Stimulated activated CD8-positive, alpha-beta memory T cell treated with anti-CD3 and anti-CD28 coated beads, Interleukin-4, amount 100 ng/mL, for 24 hours (primary cell): ENCODE data around the gene KRTAP19-4.
"Not testable (repeated sequence)": the region's sequence is repeated elsewhere in the genome, so short reads cannot be mapped to it uniquely, and the experiment has no call there.

Experiments used
- DNase-seq: peaks from one replicate; pipeline ENCODE4 v3.0.0-alpha.2; 2020; ENCODE audit warnings: low read depth

Gene KRTAP19-4, protein sequence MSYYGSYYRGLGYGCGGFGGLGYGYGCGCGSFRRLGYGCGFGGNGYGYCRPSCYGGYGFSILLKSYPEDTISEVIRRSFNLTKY

DNA sequence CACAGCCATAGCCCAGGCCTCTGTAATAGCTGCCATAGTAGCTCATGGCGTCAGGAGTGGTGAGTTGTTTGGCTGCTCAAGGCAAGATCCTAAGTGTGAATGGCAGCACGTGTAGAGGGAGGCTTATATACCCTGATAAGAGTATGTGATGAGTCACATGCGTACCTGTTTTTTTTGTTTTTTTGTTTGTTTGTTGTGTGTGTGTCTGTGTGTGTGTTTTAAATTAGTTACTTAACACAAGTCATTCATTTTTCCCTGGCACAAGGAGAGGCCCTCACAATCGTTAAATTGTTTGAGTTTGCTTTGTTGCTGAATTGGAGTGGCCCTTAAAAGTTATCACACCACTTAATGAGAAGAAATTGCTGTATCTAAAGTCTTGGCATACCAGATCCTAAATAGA lies at the start of gene KRTAP19-4:
Gene KRTAP19-4, minus strand, starts transcription at position 101 of the 400 bp plus-strand sequence. Its CDS starts 55 bp downstream, at position 46.
- no peak for DNase-seq

DNA sequence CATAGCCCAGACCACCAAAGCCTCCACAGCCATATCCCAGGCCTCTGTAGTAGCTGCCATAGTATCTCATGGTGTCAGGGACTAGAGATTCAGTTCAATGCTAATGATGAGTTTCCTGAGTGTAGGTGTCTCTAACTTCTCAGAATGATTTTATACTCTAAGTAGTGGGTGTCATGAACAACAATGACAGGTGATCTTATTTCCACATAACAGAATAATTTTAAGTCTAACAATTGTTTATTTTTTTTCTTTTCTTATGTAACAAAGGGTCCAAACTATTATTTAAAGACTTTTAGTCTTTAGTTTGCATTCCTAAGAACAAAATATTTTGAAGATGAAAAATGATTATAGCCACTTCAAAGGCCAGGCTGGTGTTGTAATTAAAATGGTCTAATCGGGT lies 44.8 kb upstream of the KRTAP19-4 start, which contains the start of gene KRTAP19-6:
Gene KRTAP19-6, minus strand, starts transcription at position 101 of the 400 bp plus-strand sequence. Its CDS starts 31 bp downstream, at position 70.
- no peak for DNase-seq

DNA sequence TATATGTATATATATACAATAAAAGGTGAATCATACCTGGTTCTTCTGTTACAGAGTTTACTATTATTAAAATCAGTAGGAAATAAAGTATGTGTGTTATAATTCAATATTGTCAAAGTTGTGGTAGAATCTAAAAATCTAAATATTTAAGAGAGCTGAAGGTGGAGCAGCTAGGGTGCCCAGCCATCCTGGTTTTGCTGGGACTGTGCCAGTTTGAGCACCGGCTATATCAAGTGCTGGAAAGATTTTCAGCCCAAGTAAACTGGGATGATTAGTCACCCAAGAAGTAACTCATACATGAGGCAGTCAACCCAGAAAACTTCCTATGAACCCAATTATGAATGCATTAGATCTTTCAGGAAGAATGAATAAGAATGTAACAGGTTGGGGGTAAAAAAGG lies 21.9 kb upstream of the KRTAP19-4 start:
- no peak for DNase-seq

DNA sequence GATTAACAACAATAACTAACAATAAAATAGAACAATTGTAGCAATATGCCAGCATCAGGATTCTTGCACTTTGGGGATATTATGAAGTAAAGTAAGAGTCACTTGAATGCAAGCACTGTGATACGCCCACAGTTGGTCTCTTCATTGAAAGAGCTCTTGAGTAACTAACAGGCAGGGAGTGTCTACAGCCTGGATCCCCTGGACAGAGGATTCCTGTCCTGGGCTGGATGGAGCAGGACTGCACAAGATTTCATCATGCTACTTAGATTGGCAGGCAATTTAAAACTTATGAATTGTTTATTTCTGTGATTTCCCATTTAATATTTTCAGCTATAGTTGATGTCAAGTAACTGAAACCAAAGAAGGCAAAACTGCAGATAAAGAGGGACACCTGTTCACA lies 18.7 kb upstream of the KRTAP19-4 start:
- no peak for DNase-seq

DNA sequence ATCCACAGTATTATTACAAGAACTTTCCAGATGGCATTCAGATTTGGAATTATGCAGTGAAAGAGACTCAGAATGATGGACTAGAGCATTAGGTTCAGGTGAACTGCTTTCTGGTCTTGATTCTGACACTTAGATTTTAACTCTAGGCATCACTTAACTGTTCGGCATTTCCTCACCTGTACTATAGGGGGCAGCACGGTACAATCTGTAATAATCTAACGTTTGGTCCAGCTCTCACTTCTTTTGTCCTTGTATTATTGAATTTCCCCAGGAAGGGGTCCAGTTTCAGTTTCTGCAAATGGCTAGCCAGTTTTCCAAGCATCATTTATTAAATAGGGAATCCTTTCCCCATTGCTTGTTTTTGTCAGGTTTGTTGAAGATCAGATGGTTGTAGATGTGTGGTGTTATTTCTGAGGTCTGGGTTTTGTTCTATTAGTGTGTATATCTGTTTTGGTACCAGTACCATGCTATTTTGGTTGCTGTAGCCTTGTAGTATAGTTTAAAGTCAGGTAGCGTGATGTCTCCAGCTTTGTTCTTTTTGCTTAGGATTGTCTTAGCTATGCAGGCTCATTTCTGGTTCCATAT lies 8.7 kb upstream of the KRTAP19-4 start:
- DNase-seq, result not testable (repeated sequence)

DNA sequence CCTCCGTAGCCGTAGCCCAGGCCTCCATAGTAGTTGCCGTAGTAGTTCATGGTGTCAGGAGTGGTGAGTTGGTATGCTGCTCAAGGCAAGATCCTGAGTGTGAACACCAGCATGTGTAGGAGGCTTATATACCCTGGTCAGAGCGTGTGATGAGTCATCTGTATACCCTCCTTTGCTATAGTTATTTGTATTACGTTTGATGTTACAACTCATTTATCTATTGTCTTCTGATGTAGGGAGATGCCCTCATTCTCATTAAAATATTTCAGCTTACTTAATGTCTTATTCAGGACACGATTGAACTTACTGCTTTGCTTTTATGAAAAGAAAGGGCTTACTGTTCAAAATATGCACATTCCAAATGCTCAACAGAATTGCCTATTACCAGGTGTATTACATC lies 5.1 kb upstream of the KRTAP19-4 start, which contains the start of gene KRTAP19-5:
Gene KRTAP19-5, minus strand, starts transcription at position 101 of the 400 bp plus-strand sequence. Its CDS starts 51 bp downstream, at position 50.
- DNase-seq, result no peak

DNA sequence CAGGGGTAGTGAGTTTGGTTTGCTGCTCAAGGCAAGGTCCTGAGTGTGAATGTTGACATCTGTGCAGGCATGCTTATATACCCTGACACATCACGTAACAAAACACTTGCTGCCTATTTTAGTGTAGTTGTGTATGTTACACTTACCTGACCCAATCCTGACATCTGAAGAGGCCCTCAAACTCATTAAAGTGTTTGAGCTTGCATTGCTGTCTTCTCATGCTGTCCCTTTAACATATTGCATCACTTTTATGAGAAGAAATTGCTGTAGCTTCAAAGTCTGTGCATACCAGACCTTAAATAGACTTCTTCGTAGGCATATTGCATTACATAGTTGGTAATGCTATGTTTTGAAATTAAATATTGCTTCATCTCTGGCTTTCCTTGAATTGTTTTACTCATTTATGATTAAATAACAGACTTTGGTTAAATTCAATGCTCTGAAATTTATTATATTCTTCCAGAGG lies 5.0 kb downstream of the KRTAP19-4 start, which contains the start of gene KRTAP19-3:
Gene KRTAP19-3, minus strand, starts transcription at position 51 of the 466 bp plus-strand sequence. CDS start 56 bp downstream, outside the sequence.
- DNase-seq, result no peak

DNA sequence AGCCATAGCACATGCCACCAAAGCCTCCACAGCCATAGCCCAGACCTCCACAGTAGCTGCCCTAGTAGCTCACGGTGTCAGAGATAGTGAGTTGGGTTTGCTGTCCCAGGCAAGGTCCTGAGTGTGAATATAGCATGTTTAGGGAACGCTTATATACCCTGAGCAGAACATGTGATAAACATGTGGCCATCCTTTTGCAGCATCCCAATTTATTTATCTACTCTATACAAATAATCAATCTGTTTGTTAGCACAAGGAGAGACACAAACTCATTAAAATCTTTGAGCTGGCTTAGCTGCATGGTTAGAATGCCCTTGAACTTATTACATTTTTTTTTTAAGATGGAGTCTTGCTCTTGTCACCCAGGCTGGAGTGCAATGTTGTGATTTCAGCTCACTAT lies 9.6 kb downstream of the KRTAP19-4 start, which contains the start of gene KRTAP19-2:
Gene KRTAP19-2, minus strand, starts transcription at position 101 of the 400 bp plus-strand sequence. Its CDS starts 88 bp downstream, at position 13.
- DNase-seq, result no peak

DNA sequence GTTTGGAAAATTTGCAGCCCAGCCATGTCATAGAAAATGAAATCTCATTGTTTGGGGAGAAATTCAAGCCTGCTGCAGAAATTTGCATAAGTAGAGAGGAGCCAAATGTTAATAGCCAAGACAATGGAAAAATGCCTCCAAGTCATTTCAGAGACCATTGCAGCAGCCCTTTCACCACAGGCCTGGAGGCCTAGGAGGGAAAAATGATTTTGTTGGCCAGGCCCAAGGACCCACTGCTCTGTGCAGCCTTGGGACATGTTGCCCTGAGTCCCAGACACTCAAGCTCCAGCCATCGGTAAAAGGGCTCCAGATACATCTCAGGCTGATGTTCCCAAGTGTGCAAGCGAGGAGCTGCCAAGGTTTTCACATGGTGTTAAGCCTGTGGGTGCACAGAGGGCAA lies 10.8 kb downstream of the KRTAP19-4 start:
- DNase-seq, result no peak

DNA sequence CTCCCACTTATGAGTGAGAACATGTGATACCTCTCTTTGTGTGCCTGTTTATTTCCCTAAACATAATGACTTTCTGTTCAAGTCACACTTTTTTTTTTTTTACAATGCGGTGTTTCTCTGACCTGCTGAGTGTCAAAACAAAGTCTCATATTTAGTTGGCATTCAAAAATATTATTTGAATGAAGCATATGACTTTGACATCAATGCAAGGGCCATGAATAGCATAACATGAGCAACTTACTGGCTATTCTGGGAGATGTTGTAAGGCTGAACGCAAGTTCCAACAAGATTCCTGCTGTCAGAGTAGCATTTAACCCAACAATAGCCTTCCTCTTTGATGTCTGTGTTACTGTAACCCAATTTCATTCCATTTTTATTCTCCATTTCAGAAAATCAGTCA lies 14.8 kb downstream of the KRTAP19-4 start:
- DNase-seq, result no peak

DNA sequence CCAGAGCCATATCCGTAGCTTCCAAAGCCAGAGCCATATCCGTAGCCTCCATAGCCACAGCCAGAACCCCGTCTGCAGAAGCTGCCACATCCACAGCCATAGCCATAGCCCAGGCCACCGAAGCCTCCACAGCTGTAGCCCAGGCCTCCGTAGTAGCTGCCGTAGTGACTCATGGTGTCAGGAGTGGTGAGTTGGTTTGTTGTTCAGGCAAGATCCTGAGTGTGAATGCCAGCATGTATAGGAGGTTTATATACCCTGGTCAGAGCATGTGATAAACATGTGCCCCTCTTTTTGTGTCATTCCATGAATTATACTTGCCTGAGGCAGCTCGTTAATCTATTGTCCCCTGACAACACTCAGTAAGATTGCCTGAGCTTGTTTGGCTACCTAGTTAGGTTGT lies 16.8 kb downstream of the KRTAP19-4 start, which contains the start of gene KRTAP19-1:
Gene KRTAP19-1, minus strand, starts transcription at position 223 of the 400 bp plus-strand sequence. Its CDS starts 50 bp downstream, at position 173.
- DNase-seq, result no peak

DNA sequence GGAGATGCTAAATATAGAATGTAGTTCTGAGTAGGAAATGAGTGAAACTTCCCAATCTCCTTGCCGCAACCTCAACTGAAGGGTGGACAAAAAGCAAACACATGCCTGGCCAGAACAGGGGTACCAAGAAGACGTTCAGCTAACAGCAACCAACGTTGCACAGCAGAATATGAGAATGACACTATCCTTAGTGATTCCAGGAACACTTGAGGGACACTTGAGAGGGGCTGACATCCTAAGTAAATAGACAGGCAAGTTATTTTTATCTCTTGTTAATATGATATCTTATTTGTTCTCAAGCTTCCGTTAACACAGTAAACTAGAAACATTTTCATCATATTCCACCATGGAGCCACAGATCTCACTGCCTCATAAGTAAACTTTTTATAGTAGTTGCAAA lies 17.7 kb downstream of the KRTAP19-4 start:
- DNase-seq, result no peak

DNA sequence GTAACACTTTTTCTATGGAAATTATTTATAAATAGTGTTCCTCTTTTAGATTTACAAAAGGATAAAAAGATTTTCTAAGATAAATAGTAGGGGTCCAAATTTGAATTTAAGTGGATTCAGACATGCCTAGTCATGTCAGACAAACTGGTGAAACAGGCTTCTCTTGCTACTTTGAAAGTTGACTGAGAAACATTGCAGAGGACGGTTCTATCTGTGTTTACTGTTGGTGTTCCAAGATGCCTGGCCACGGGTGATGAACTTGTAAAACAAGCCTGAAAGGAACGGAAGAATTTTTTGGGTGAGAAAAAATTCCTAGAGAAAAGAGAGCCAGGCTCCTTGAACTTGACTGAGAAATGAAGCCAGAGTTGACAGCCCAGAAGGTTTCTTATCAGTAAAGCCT lies 19.0 kb downstream of the KRTAP19-4 start:
- no peak for DNase-seq

DNA sequence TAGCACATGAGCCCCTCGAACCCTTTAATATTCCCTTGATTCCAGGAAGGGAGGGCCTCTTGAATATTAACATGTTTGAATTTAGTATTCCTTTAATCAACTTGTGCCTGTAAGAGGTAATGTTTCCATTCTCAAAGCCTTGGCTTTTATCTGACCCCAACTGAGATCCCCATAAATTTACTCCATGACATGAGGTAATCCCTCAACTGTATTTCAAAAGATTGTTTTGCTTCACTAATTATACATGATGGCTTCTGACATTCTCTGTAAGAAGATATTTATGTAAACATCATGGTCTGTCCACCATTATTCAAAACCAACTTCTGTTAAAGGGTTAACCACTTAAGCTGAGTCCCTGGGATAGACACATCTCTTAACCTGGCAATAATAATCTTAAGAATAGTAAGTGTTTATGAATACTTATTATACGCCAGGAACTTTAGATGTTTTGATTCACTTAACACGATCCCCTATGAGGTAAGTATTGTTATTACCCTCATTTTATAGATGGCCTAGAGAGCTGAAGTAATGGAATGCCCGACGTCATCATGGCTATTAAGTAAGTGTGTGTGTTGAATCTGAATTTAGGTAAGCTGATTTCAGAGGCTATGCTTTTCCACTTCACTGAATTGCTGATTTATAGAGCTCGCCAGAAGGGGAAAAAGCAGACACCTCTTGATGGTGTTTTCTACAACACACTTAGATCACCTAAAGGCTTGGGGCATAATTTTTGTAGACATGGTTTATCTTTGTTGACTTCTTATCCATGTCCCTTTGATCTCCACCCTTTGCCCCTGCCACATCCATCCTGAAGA lies 27.9 kb downstream of the KRTAP19-4 start:
- no peak for DNase-seq

DNA sequence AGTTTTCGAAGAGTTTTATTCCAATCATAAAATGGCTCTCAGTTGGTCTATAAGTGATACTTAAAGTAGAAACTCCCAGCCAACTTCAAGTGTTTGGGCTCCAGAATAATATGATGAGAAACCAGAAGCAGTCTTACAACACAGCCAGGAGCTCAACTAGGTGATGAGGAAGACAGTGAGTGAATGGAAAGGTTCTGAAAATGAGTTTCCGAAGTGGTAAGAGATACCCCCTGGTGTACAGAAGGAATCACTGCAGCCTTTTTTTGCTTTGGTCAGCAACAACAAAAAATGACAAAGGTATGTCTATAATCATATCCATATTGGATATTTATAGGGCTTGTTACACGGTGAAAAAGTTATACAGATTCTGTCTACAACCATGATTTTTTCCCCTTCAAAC lies 33.3 kb downstream of the KRTAP19-4 start:
- DNase-seq, result no peak

DNA sequence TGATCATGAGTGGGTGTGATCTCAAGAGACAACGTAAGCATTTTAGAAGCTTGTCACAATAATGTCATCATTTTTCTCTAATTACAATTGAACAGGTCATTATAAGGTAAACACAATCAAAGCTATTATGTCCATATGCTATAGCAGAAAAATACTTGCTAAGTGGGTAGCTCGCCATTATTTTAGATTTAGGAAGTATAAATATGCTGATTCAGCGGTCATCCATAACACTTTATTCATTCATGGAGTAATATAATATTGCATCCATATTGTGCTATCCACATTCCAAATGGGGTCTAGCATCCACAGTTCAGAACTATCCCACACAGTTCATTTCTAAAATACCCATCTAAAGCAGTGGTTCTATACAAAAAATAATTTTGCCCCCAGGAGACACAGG lies 48.5 kb downstream of the KRTAP19-4 start:
- no peak for DNase-seq

DNA sequence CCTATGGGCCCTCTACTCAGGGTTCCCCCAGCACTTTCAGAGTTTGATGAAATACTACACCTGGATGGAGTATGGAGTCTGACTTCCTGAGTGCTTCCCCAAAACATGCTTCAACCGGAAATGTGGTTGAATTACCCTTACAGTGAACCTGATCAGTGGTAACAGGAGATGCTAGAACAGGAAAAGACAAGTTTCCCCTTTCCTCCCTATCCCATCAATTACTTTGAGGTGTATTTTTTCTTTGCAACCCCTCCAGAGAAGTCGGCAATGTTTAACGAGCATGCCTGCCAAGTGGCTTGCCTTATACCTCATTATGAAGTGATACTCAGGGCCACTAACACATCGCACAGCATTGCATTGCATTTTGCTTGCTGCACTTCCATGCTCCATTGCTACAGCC lies 49.9 kb downstream of the KRTAP19-4 start:
- DNase-seq, result no peak
